Umbilical cord (tissue), 2 donors: ENCODE results near the gene CLASRP. TPM values are rescaled to one million over a fixed set of nuclear protein-coding genes. Genes with fewer than 3 reads are reported as not detected.

Experiments
- DNase-seq: peaks from one replicate; pipeline ENCODE4 v3.0.0-alpha.2; 2015; ENCODE audit warnings: low spot score
- total RNA-seq: library from RNA; depleted of rRNA; stranded (reverse); fragments of >200 nt; gene quantifications from one replicate; pipeline ENCODE4 v1.2.3, GENCODE V29; 2014; ENCODE audit warnings: low replicate concordance; ENCODE audit not compliant: insufficient read depth

CLASRP gene
- total RNA-seq, 1 donor from 2014 or later: 12.0 TPM

DNA sequence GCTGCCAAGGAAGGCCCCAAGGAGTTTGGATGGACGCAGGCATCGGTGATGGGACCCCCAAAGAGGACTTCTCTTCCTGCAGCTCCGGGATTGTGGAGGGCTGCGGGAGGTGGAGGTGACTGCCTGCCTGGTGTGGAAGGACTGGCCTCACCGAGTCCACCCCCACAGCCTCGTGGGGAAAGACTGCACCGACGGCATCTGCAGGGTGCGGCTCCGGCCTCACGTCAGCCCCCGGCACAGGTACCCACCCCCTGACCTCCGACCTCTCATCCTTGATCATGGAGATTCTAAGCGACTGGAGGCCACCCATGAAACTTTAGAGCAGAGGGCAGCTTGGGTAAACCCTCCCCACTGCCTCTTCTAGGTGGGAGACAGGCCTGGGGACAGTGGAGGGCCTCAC, 16.9 kb upstream of the CLASRP start:
- no peak for DNase-seq

DNA sequence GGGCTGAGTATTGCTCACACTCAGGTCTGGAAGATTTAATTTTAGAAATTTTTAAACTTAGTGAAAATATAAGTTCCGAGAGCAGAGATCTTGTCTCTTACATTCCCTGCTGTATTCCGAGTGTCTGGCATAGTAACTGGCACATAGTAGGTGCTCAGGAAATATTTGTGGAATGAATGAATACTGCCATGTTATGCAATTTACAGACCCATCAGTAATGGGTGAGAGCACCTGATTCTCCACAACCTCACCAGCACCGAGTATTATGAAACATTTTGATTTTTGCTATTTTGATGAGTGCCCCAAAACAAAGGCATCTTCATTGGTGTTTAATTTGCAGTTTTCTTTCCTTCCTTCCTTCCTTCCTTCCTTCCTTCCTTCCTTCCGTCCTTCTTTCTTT, 15.8 kb upstream of the CLASRP start:
- no peak for DNase-seq

DNA sequence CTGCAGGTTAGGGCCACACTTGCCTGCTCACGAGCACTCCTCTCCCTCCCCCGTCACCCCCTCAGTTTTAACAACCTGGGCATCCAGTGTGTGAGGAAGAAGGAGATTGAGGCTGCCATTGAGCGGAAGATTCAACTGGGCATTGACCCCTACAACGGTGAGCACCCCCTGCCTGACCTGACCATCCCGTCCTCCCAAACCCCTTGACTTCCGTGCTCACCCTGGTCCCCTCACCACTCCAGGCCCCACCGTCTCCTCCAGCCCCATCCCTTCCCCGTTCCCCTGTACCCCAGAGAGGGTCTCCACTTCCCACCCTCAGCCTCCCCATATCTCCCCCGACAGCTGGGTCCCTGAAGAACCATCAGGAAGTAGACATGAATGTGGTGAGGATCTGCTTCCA, 13.6 kb upstream of the CLASRP start:
- DNase-seq: no peak

DNA sequence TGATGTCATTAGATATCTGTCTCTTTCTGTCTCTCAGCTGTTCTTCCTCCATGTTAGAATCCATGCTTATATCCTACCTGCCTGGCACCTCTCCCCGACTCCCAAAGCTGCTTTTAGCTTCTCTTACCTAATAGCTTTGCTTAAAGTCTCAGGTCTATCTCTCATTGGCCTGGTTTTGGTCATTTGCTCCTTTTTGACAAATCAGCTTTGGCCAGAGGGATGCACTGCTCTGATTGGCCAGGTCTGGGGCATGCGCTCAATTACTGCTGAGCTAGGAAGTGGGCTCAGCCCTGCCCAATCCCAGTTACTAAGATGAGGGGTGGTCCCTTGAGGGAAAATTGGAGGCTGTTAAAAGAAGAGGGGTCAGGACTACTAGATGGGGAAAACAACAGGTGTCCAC, 11.5 kb upstream of the CLASRP start:
- DNase-seq: no peak

DNA sequence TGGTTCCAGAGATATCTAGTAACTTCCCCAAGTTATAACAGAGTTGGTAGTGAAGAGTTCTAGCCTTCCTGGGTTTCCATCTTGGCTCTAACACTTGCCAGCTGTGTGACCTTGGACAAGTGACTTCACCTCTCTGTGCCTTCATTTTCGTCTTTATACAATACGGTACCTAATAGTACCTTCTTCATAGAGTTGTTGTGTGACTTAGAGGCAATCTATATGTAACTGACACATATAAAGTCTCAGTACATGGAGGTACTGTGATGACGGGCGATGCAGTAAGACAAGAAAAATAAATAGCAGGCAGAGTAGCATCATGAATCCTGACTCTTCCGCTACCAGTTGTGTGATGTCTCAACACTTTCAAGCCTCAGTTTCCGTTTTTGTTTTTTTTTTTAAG, 8.0 kb upstream of the CLASRP start:
- no peak for DNase-seq

DNA sequence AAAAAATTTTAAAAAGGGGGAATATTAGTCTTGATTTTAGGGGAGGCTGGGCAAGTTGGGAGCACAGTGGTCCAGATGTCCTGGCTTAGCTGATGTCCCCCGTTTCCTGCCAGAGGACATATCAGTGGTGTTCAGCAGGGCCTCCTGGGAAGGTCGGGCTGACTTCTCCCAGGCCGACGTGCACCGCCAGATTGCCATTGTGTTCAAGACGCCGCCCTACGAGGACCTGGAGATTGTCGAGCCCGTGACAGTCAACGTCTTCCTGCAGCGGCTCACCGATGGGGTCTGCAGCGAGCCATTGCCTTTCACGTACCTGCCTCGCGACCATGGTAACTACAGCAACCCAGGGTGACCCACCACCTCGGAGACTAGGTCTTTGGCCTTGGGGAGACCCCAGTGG, 6.4 kb upstream of the CLASRP start:
- DNase-seq: no peak

- no peak for DNase-seq
Measured at GRCh38 chr19:45035755-45036154, 3.1 kb upstream of the CLASRP start.

GRCh38 chr19:45037393-45038169, 1.3 kb upstream of the CLASRP start:
- no peak for DNase-seq

DNA sequence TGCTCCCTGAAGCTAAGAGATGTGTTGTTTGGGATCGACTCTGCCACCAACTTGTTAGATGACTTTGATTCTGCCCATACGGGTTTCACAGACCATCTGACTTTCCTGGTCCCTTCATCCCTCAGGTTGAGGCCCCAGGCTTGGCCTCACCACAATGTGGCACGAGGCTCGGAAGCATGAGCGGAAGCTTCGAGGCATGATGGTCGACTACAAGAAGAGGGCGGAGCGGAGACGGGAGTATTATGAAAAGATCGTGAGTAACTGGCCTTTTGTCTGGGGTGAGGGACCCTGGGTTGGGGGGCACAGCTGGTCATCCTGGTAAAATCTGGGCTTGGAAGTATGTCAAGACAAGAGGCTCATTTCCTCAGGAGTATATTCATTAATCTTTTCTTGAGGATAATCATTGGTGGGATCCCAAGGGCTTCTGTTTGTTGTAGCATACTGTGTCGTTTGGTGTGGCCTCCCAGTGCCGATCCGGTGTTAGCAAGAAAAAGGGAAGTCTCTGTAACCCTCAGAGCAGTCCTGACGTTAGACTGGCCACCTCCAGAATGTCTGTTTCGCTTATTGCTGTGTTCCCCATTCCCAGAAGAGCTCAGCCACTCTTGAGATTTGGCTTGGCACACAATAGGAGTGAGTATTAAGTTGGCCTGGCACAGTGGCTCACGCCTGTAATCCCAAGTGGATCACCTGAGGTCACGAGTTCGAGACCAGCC, 1.4 kb downstream of the CLASRP start:
- peak; percentile 8 for DNase-seq

DNA sequence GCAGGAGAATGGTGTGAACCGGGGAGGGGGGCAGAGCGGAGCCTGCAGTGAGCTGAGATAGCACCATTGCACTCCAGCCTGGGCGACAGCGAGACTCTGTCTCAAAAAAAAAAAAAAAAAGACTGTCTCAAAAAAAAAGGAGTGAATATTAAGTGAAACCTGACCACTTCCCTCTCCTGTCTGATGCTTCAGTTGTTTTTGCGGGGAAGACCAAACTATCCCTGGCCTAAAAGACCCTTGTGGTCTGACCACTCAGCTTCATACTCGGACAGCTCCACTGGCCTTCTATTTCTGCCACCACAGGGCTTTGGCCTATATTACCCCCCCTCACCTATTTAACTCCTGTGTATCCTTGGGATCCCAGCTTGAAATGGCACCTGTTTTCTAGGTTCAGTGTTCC, 2.3 kb downstream of the CLASRP start:
- no peak for DNase-seq

DNA sequence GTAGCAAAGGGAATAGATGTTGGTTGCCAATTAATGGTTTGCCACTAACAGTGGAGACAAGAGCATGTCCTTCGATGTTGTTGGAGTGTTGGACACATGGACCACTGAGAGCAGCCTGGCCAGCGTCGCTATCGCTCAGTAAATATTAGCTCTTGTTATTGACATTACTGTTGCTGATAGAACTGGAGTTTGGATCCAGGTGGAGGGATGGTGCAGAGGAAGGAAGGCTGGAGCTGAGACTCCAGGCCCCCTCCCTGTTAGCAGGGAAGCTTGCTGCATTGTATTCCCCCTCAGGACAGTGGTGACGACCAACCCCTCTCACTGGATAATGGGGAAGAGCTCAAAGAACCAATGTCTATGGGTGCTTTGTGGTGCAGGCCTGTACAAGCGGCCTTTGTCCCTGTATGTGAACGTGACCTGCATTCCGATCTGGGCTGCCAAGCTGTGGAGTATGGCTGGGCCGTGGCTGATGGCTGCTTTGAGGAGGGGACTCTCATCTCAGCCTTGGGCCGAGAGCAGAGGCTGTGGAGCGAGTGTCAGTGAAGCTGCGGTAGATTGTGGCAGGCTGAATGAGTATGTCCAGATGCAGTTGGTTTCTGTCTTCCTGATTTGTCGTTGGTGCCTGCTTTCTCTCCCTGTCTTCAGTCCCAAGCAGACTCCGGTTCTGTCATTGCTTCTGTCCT, 7.0 kb downstream of the CLASRP start:
- no peak for DNase-seq

DNA sequence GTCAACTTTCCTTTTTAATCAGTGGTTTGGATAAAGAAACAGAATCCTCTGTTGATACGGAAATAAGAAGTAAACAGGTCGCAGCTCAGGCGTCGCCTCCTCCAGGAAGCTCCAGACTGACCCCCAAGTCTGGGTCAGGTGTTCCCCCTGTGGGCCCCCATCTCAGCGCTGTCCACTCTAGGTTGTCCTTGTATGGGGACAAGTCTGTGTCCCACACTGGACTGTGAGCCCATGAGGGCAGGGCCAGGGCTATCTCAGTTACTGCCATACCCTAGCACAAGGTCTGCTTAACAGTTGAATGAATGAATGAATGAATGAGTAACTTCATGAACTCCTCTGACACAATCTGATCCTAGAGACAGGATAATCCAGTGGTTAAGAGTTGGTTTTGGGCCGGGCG, 7.5 kb downstream of the CLASRP start:
- no peak for DNase-seq

GRCh38 chr19:45047188-45047797, 8.4 kb downstream of the CLASRP start:
- DNase-seq: no peak

GRCh38 chr19:45049073-45049736, 10.4 kb downstream of the CLASRP start:
- DNase-seq: no peak

DNA sequence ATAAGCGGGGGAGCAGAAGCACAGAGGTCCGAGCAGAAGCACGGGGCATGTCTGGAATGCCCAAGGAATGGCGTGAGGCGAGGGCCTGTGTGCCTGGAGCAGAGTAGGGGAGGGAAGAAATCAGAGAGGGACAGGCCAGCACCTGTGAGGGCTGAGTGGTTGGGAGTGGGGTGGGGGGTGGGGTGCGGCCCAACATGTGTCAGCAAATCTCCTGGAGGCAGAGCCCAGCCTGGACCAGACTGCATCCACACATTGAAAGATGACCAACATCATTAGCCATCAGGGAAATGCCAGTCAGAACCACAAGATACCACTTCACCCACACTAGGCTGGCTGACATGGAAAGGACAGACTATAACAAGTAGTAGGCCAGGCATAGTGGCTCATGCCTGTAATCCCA, 11.2 kb downstream of the CLASRP start:
- DNase-seq: no peak

DNA sequence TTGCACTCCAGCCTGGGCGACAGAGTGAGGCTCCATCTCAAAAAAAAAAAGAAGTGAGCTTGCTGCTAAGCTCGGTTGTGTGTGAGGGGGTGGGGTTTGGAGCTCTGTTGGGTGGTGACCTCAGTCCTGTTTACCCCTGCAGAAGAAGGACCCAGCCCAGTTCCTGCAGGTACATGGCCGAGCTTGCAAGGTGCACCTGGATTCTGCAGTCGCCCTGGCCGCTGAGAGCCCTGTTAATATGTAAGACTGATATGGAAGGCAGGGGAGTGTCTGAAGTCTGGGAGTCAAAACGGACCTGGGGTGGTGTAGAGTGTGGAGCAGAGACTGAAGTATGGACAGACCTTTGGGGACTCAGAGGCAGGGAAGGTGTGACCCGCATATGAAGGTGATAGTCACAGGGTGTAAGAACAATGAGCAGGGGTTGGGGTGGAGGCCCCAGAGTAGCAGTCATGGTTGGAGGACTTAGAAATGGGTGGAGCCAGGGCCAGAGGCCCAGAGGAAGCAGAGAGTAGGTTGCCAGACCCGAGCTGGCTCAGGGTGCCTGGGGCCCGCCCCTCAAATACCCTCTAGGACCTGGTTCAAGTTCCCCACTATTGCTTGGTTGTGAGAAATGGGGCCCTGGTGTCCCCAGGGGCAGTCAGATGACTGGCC, 13.2 kb downstream of the CLASRP start:
- DNase-seq: no peak

GRCh38 chr19:45056831-45057230, 18.0 kb downstream of the CLASRP start:
- no peak for DNase-seq

GRCh38 chr19:45057444-45057843, 18.6 kb downstream of the CLASRP start:
- DNase-seq: no peak

DNA sequence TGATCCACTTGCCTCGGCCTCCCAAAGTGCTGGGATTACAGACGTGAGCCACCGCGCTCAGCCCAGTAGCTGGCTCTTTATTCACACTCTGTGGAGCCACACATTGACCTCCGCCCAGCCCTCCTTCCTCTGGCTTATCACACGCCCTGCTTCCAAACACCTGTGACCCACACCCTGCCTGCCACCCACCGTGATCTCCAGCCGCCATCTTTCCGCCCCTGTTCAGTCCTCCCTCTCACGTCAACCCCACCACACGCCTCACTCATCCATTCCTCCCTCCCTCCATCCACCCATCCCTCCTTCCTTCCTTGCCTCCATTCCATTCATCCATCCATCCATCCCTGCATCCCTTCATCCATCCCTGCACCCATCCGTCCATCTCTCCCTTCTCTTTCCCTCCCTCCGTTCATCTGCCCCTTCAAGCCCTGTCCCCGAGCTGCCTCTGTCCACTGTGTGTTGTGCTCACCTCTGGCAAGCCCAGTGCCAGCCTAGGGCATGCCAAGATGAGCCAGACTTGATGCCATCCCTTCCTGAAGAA, 19.8 kb downstream of the CLASRP start:
- no peak for DNase-seq

DNA sequence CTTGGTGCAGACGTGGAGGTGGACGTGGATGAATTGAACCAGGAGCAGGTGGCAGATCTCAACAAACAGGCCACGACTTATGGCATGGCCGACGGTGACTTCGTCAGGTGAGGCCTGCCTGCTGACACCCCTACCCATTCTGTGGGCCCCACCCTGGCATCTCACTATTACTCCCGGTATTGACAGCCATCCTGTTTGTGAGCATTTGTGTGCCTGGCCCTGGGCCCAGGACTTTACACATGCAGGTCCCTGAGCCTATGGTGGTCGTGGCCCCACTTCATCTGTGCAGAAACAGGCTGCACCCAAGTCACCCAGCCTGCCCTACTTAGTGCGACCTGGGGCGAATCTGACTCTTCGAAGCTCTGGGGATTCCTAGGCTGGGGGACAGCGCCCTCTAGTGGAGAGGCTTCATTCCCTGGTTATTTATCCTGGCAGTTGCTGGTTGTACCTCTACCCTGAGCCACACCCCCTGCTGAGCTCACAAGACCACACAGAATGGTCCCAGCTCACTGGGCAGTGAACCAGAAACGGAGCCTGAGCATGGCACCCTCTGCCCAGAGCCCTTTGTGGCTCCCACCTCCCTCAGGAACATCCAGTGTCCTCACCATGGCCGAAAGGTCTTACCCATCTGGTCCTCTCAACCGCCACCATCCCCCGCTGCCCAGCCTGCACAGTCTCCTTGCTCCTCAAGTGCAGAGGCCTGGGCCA, 20.6 kb downstream of the CLASRP start:
- DNase-seq: no peak
